ENCODE results near the gene KLF9.

- TF ChIP-seq TAF1 (IDR thresholded peaks at IDR 0.05; ENCODE audit: borderline replicate concordance, low read depth, low read length) (no peak), POLR2AphosphoS5 (IDR thresholded peaks at IDR 0.05; ENCODE audit: low read depth, low read length) (no peak)
These were observed 22.3 kb downstream of the KLF9 start for GRCh38 chr9:70392189-70392588.

All from GM12892 (cell line).